Liver (tissue), 3 donors: ENCODE measurements around the gene AMPD1.

ENCODE experiments used
- EGR1 ChIP-seq, 2 donors: IDR thresholded peaks; 2 replicates each; pipeline ENCODE4 v1.6.1; 2016 to 2018; ENCODE audit warnings: antibody characterized with exemption in 2 of 2, low read depth in 2 of 2
- FOXA1 ChIP-seq: IDR thresholded peaks from 2 replicates; pipeline ENCODE4 v1.6.1; 2016; ENCODE audit warnings: antibody characterized with exemption
- GABPA ChIP-seq, 2 donors: IDR thresholded peaks in 1 of 2; conservative IDR thresholded peaks in 1 of 2; 2 replicates each; pipeline ENCODE4 v1.6.1; 2016; ENCODE audit warnings: antibody characterized with exemption in 2 of 2, mild to moderate bottlenecking in 1 of 2, moderate library complexity in 1 of 2
- HNF4A ChIP-seq, 2 donors: conservative IDR thresholded peaks; 2 replicates each; pipeline ENCODE4 v1.6.1; 2016; ENCODE audit warnings: antibody characterized with exemption in 2 of 2, mild to moderate bottlenecking in 2 of 2
- JUND ChIP-seq, 2 donors: IDR thresholded peaks; 2 replicates each; pipeline ENCODE4 v1.6.1; 2016; ENCODE audit warnings: antibody characterized with exemption in 2 of 2
- NR2F2 ChIP-seq: IDR thresholded peaks from 2 replicates; pipeline ENCODE4 v1.6.1; 2016; ENCODE audit warnings: antibody characterized with exemption
- YY1 ChIP-seq: IDR thresholded peaks from 2 replicates; pipeline ENCODE4 v1.6.1; 2016; ENCODE audit warnings: antibody characterized with exemption, mild to moderate bottlenecking
- TF ChIP-seq, protein P1 (sequence below): IDR thresholded peaks from 2 replicates; pipeline ENCODE4 v1.6.1; 2016; ENCODE audit warnings: antibody characterized with exemption
- TF ChIP-seq, protein P2 (sequence below): fragments of 150-350 bp; IDR thresholded peaks from 2 replicates; pipeline ENCODE4 v1.5.1; 2017; ENCODE audit warnings: improper control_type of control experiment, low read depth, low read length; ENCODE audit not compliant: missing input control
- TF ChIP-seq, protein P3 (sequence below): IDR thresholded peaks from 2 replicates; pipeline ENCODE4 v1.6.1; 2016; ENCODE audit warnings: antibody characterized with exemption, mild to moderate bottlenecking
- TF ChIP-seq, protein P4 (sequence below): IDR thresholded peaks from 2 replicates; pipeline ENCODE4 v1.6.1; 2016; ENCODE audit warnings: antibody characterized with exemption
- TF ChIP-seq, protein P5 (sequence below): IDR thresholded peaks from 2 replicates; pipeline ENCODE4 v1.6.1; 2016; ENCODE audit warnings: antibody characterized with exemption
- donor health status: healthy.
- donor health status: healthy.

DNA sequence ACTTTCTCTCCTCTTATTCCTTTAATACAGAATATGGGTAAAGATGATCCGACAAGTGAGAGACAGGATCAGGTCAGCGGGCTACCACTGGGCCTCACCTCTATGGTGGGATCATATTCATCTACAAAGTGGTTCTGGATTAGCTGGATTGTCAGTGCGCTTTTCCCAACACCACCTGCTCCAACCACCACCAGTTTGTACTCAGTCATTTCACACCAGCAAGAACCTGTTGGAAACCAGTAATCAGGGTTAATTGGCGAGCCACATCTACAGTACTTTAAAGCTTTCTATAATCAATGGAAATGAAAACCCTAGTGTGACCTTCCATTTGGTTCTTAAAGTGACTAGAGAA lies 20.6 kb upstream of the AMPD1 start:
- TF ChIP-seq, protein P1, sequence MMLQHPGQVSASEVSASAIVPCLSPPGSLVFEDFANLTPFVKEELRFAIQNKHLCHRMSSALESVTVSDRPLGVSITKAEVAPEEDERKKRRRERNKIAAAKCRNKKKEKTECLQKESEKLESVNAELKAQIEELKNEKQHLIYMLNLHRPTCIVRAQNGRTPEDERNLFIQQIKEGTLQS: no peak
- TF ChIP-seq, protein P2, sequence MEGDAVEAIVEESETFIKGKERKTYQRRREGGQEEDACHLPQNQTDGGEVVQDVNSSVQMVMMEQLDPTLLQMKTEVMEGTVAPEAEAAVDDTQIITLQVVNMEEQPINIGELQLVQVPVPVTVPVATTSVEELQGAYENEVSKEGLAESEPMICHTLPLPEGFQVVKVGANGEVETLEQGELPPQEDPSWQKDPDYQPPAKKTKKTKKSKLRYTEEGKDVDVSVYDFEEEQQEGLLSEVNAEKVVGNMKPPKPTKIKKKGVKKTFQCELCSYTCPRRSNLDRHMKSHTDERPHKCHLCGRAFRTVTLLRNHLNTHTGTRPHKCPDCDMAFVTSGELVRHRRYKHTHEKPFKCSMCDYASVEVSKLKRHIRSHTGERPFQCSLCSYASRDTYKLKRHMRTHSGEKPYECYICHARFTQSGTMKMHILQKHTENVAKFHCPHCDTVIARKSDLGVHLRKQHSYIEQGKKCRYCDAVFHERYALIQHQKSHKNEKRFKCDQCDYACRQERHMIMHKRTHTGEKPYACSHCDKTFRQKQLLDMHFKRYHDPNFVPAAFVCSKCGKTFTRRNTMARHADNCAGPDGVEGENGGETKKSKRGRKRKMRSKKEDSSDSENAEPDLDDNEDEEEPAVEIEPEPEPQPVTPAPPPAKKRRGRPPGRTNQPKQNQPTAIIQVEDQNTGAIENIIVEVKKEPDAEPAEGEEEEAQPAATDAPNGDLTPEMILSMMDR: no peak
- no peak for TF ChIP-seq EGR1 (IDR thresholded peaks at IDR 0.05; ENCODE audit: low read depth in 2 of 2)
- TF ChIP-seq FOXA1: no peak
- TF ChIP-seq, protein P3, sequence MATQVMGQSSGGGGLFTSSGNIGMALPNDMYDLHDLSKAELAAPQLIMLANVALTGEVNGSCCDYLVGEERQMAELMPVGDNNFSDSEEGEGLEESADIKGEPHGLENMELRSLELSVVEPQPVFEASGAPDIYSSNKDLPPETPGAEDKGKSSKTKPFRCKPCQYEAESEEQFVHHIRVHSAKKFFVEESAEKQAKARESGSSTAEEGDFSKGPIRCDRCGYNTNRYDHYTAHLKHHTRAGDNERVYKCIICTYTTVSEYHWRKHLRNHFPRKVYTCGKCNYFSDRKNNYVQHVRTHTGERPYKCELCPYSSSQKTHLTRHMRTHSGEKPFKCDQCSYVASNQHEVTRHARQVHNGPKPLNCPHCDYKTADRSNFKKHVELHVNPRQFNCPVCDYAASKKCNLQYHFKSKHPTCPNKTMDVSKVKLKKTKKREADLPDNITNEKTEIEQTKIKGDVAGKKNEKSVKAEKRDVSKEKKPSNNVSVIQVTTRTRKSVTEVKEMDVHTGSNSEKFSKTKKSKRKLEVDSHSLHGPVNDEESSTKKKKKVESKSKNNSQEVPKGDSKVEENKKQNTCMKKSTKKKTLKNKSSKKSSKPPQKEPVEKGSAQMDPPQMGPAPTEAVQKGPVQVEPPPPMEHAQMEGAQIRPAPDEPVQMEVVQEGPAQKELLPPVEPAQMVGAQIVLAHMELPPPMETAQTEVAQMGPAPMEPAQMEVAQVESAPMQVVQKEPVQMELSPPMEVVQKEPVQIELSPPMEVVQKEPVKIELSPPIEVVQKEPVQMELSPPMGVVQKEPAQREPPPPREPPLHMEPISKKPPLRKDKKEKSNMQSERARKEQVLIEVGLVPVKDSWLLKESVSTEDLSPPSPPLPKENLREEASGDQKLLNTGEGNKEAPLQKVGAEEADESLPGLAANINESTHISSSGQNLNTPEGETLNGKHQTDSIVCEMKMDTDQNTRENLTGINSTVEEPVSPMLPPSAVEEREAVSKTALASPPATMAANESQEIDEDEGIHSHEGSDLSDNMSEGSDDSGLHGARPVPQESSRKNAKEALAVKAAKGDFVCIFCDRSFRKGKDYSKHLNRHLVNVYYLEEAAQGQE: no peak
- TF ChIP-seq, protein P4, sequence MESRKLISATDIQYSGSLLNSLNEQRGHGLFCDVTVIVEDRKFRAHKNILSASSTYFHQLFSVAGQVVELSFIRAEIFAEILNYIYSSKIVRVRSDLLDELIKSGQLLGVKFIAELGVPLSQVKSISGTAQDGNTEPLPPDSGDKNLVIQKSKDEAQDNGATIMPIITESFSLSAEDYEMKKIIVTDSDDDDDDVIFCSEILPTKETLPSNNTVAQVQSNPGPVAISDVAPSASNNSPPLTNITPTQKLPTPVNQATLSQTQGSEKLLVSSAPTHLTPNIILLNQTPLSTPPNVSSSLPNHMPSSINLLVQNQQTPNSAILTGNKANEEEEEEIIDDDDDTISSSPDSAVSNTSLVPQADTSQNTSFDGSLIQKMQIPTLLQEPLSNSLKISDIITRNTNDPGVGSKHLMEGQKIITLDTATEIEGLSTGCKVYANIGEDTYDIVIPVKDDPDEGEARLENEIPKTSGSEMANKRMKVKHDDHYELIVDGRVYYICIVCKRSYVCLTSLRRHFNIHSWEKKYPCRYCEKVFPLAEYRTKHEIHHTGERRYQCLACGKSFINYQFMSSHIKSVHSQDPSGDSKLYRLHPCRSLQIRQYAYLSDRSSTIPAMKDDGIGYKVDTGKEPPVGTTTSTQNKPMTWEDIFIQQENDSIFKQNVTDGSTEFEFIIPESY: no peak
- TF ChIP-seq JUND (IDR thresholded peaks at IDR 0.05): no peak
- TF ChIP-seq HNF4A (conservative IDR thresholded peaks at IDR 0.05): no peak
- no peak for TF ChIP-seq YY1
- TF ChIP-seq, protein P5, sequence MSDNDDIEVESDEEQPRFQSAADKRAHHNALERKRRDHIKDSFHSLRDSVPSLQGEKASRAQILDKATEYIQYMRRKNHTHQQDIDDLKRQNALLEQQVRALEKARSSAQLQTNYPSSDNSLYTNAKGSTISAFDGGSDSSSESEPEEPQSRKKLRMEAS: no peak
- no peak for TF ChIP-seq NR2F2
- no peak for TF ChIP-seq GABPA (IDR thresholded peaks at IDR 0.05 in 1 of 2, conservative IDR thresholded peaks at IDR 0.05 in 1 of 2)
